Sigmoid colon (tissue), 7 donors: ENCODE measurements around the gene MYT1. TPM values are rescaled to one million over a fixed set of nuclear protein-coding genes. Genes with fewer than 3 reads are reported as not detected.

Experiments used
- DNase-seq: peaks from one replicate; pipeline ENCODE4 v3.0.0-alpha.2; 2019
- H3K27ac ChIP-seq, 4 donors: fragments of 200-600 bp; sonication (generic); one replicate each; pipeline ENCODE4 v1.5.1; 2016 to 2019; ENCODE audit warnings: mild to moderate bottlenecking in 1 of 4
- H3K27me3 ChIP-seq, 3 donors: fragments of 200-600 bp; sonication (generic); one replicate each; pipeline ENCODE4 v1.5.1; 2019; ENCODE audit warnings: mild to moderate bottlenecking in 1 of 3
- H3K36me3 ChIP-seq, 4 donors: fragments of 200-600 bp; sonication (generic); one replicate each; pipeline ENCODE4 v1.5.1; 2016 to 2019
- H3K4me1 ChIP-seq, 4 donors: fragments of 200-600 bp; sonication (generic); one replicate each; pipeline ENCODE4 v1.5.1; 2017 to 2019
- H3K4me3 ChIP-seq, 4 donors: fragments of 200-600 bp; sonication (generic); one replicate each; pipeline ENCODE4 v1.5.1; 2017 to 2019; ENCODE audit warnings: mild to moderate bottlenecking in 2 of 4, moderate library complexity in 1 of 4
- H3K9me3 ChIP-seq, 4 donors: fragments of 200-600 bp in 3 of 4; sonication (generic) in 3 of 4; one replicate each; pipeline versions ENCODE4 v1.5.1 to v1.6.1; 2013 to 2019
- CTCF ChIP-seq, 4 experiments: fragments of 450-650 bp in 3 of 4; fragments of 200-600 bp in 1 of 4; IDR thresholded peaks; one replicate each; pipeline ENCODE4 v1.5.1; 2016 to 2019; ENCODE audit warnings: antibody characterized with exemption in 4 of 4, mild to moderate bottlenecking in 3 of 4, moderate library complexity in 2 of 4
- EP300 ChIP-seq, 4 donors: sonication (generic); formaldehyde crosslinking; IDR thresholded peaks; one replicate each; pipeline ENCODE4 v1.6.1; 2017; ENCODE audit warnings: antibody characterized with exemption in 4 of 4
- POLR2A ChIP-seq, 2 donors: fragments of 450-650 bp; IDR thresholded peaks; one replicate each; pipeline ENCODE4 v1.6.1; 2016; ENCODE audit warnings: antibody characterized with exemption in 2 of 2, mild to moderate bottlenecking in 2 of 2, moderate library complexity in 2 of 2
- POLR2AphosphoS5 ChIP-seq, 4 donors: sonication (generic); formaldehyde crosslinking; IDR thresholded peaks; one replicate each; pipeline ENCODE4 v1.6.1; 2017; ENCODE audit warnings: antibody characterized with exemption in 4 of 4
- WGBS, 2 donors: extraction: QIAGEN DNeasy Blood & Tissue Kit; methylation state at CpG; one replicate each; pipeline ENCODE4 v1.1.7; 2013; 5-methylcytosine and 5-hydroxymethylcytosine counted together
- intact Hi-C: fragments of 100-400 bp; cut with DNase I; formaldehyde crosslinking; loops from one replicate; pipeline ENCODE4 v1.15.1; 2023
- polyA plus RNA-seq, 3 donors: library from polyadenylated mRNA; stranded (reverse); fragments of 200-250 nt; gene quantifications; one replicate each; pipeline ENCODE4 v1.2.3, GENCODE V29; 2013
- total RNA-seq, 4 donors: library from RNA; depleted of rRNA; stranded (reverse); fragments of >200 nt; gene quantifications; one replicate each; pipeline ENCODE4 v1.1.0, GENCODE V29; 2016
- donor health status: healthy with polysubstance abuse.
- donor health status: Bipolar disorder and iron deficiency.
- donor health status: healthy.

MYT1 gene
- total and polyA plus RNA-seq, 7 donors, result under 0.01 to 1.1 (median 0.27) TPM; not detected in 2

DNA sequence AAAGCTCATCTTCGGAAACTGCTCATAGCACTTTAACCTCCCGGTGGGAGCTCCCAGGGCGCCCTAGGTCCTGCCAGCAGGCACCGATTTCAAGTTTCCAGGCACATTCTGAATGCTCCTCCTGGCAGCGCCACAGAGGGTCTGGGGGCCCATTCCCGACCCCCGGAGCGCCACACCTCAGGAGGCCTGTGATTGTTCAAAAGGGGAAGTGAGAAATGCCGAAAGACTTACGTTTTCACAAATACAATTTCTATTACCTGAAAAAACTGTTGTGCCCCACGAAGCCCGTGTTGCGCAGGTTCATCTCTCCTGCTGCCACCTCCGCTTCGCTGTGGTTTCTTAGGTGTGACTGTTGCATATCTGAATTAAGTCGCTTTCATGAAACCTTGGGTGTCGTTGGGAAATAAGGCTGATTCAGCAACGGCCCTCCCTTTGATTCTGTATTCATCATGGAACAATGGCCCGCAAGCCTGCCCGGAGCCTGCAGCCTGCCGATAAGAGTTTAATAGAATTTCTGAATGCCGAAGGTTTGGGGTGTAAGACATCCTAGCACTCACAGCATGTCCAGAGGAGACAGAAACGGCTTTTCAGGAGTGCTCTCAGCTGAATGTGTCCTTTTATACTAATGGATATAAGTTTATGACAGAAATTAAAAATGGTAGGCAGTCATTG, 1.9 kb upstream of the MYT1 start:
- H3K27me3 ChIP-seq, result peaks cover 18 to 99% (median 62%) of the 10 kb centered on the region in 3 donors
- TF ChIP-seq EP300 (IDR thresholded peaks at IDR 0.05) (no peak), POLR2A (IDR thresholded peaks at IDR 0.05) (no peak), POLR2AphosphoS5 (IDR thresholded peaks at IDR 0.05) (no peak), CTCF (IDR thresholded peaks at IDR 0.05) (no peak)

GRCh38 chr20:64163776-64164122, 503 bp upstream of the MYT1 start:
- Histone ChIP-seq H3K4me1 (no peaks in the 10 kb centered on the region), H3K9me3 (no peaks in the 10 kb centered on the region), H3K27ac (no peak overlapping the region), H3K4me3 (no peak overlapping the region), H3K27me3 (peaks cover 18 to 95% (median 54%) of the 10 kb centered on the region in 3 donors), H3K36me3 (no peaks in the 10 kb centered on the region)
- 80 to 88% methylated on average over 5 of the region's 5 CpGs for WGBS, 2 donors
- no peak for TF ChIP-seq CTCF (IDR thresholded peaks at IDR 0.05)
- intact Hi-C loops, result no loop called here
- DNase-seq, result no peak

More for the DNA sequence above, 1.9 kb upstream of the MYT1 start:
- no peaks in the 10 kb centered on the region for H3K36me3 ChIP-seq
- DNase-seq, result no peak
- H3K9me3 ChIP-seq, result no peaks in the 10 kb centered on the region
- no peak overlapping the region for H3K27ac ChIP-seq
- intact Hi-C loops, result no loop called here
- H3K4me1 ChIP-seq, result no peaks in the 10 kb centered on the region
- no peak overlapping the region for H3K4me3 ChIP-seq
- 51 to 58% methylated on average over 23 of the region's 23 CpGs for WGBS, 2 donors

GRCh38 chr20:64165866-64166600, 1.8 kb downstream of the MYT1 start:
- no peaks in the 10 kb centered on the region for H3K9me3 ChIP-seq

DNA sequence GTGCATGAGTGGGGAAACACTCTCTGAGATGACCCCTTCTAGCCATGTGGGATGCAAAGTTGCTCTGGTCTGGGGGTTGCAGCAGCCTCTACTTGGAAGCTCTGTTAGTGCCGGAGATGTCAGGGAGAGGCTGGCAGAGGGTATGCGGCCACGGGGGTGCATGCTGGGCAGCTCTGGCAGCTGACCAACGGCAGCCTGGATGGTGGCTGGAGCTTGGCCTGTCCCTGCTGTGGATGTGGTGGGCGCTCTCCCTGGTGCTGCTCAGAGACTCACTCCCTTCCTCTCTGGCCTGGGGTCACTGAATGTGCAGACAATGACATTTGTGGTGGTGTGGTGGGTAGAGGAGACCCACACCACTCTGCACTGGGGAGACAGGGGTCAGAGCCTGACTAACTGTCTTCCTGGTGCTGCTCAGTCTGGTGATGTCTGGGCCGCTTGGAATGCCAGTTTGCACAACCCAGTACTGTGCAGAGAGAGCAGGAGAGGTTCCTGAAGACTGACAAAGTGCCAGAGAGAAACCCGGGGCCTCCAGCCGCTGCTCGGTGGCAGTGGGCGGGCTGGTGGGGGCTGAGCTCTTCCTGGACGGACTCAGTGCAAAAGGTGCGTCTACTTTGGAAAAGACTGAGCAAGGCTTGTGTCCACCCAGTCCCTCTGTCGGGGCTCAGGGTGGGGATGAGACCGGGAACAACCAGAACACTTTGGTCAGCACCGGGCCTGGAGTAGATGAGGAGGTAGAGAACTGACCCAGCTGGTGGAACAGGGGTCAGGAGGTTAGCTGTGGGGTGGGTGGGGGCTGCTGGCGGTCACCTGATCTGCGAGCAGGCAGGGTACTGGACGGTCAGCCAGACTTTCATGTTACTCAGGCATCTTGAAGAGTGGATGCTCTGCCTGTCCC, 2.7 kb downstream of the MYT1 start:
- intact Hi-C loops, result no loop called here
- Histone ChIP-seq H3K27me3 (peaks cover 4 to 66% (median 29%) of the 10 kb centered on the region in 3 donors), H3K27ac (no peak overlapping the region), H3K4me3 (no peak overlapping the region), H3K36me3 (no peaks in the 10 kb centered on the region), H3K9me3 (no peaks in the 10 kb centered on the region), H3K4me1 (no peaks in the 10 kb centered on the region)
- DNase-seq, result no peak
- WGBS, 2 donors, result 66 to 73% methylated on average over 18 of the region's 18 CpGs
- TF ChIP-seq POLR2AphosphoS5 (IDR thresholded peaks at IDR 0.05), result no peak
- TF ChIP-seq EP300 (IDR thresholded peaks at IDR 0.05), result no peak
- no peak for TF ChIP-seq POLR2A (IDR thresholded peaks at IDR 0.05)
- TF ChIP-seq CTCF (IDR thresholded peaks at IDR 0.05), result no peak

More at GRCh38 chr20:64165866-64166600, 1.8 kb downstream of the MYT1 start:
- no peak for TF ChIP-seq EP300 (IDR thresholded peaks at IDR 0.05)
- TF ChIP-seq POLR2AphosphoS5 (IDR thresholded peaks at IDR 0.05), result no peak
- TF ChIP-seq CTCF (IDR thresholded peaks at IDR 0.05), result no peak
- TF ChIP-seq POLR2A (IDR thresholded peaks at IDR 0.05), result no peak
- H3K4me1 ChIP-seq, result no peaks in the 10 kb centered on the region
- no peak overlapping the region for H3K27ac ChIP-seq
- peaks cover 4 to 73% (median 37%) of the 10 kb centered on the region in 3 donors for H3K27me3 ChIP-seq
- WGBS, 2 donors, result 69 to 75% methylated on average over 14 of the region's 14 CpGs
- intact Hi-C loops, result no loop called here
- DNase-seq, result no peak
- H3K36me3 ChIP-seq, result no peaks in the 10 kb centered on the region
- no peak overlapping the region for H3K4me3 ChIP-seq
